ENCODE results near the gene PRKN.

DNA sequence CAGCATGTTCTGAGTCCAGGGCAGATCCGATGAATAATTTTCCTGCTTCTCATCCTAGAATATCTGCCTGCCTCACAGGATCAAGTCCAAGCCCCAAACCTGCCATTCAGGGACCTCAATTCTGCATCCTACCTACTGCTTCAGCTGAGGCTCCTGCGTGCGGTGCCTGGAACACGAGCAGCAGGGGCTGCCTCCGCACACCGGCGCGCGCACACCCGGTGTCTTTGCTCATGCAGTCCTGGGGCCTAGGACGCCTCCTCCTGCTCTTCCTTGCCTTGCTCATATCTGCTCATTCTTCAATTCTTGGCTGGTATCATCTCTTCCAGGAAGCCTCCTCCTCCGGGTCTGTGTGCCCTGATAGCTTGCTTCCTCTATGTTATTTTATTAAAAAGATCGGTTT, 1372.6 kb downstream of the PRKN start:
- TF ChIP-seq EZH2 (IDR thresholded peaks at IDR 0.05; ENCODE audit: insufficient read depth, poor library complexity, severe bottlenecking) (no peak), EZH2phosphoT487 (IDR thresholded peaks at IDR 0.05; ENCODE audit: insufficient read depth, low read depth) (no peak)
